Thymus (tissue), 11 donors: ENCODE results near the gene NUDT6. TPM values are rescaled to one million over a fixed set of nuclear protein-coding genes. Genes with fewer than 3 reads are reported as not detected.
"Not testable (repeated sequence)": the region's sequence is repeated elsewhere in the genome, so short reads cannot be mapped to it uniquely, and the experiment has no call there.

ENCODE experiments used
- DNase-seq, 9 donors: peaks; one replicate each; pipeline ENCODE4 v3.0.0-alpha.2; 2013; ENCODE audit warnings: low spot score in 9 of 9, low read depth in 6 of 9, missing footprints in 1 of 9
- H3K27ac ChIP-seq, 2 donors: one replicate each; pipeline ENCODE4 v1.5.1; 2013; ENCODE audit warnings: control low read depth in 1 of 2, low read depth in 1 of 2, low read length in 1 of 2, mild to moderate bottlenecking in 1 of 2, moderate library complexity in 1 of 2
- H3K27me3 ChIP-seq, 2 donors: one replicate each; pipeline ENCODE4 v1.5.1; 2013; ENCODE audit warnings: low read length in 1 of 2; ENCODE audit not compliant: control insufficient read depth in 2 of 2, insufficient read depth in 1 of 2
- H3K36me3 ChIP-seq, 2 donors: one replicate each; pipeline ENCODE4 v1.5.1; 2013; ENCODE audit warnings: low read length in 1 of 2, mild to moderate bottlenecking in 1 of 2, moderate library complexity in 1 of 2; ENCODE audit not compliant: control insufficient read depth in 2 of 2, insufficient read depth in 2 of 2
- H3K4me1 ChIP-seq, 2 donors: one replicate each; pipeline ENCODE4 v1.5.1; 2013; ENCODE audit warnings: low read length in 2 of 2; ENCODE audit not compliant: control insufficient read depth in 2 of 2, insufficient read depth in 2 of 2
- H3K4me3 ChIP-seq, 2 donors: one replicate each; pipeline ENCODE4 v1.5.1; 2013; ENCODE audit warnings: low read length in 2 of 2, control low read depth in 1 of 2, mild to moderate bottlenecking in 1 of 2
- H3K9me3 ChIP-seq, 2 donors: one replicate each; pipeline ENCODE4 v1.5.1; 2013; ENCODE audit warnings: low read length in 1 of 2, mild to moderate bottlenecking in 1 of 2; ENCODE audit not compliant: control insufficient read depth in 2 of 2, insufficient read depth in 1 of 2
- WGBS: extraction: QIAGEN DNeasy Blood & Tissue Kit; methylation state at CpG from one replicate; pipeline ENCODE4 v1.1.7; 2013; 5-methylcytosine and 5-hydroxymethylcytosine counted together
- polyA plus RNA-seq: library from polyadenylated mRNA; stranded (reverse); fragments of 200-250 nt; gene quantifications from one replicate; pipeline ENCODE4 v1.2.3, GENCODE V29; 2013
- total RNA-seq: library from RNA; stranded (reverse); fragments of 120-200 nt; gene quantifications from one replicate; pipeline ENCODE4 v1.2.4, GENCODE V29; 2013
- donor health status: healthy.

The NUDT6 gene
- total and polyA plus RNA-seq, 2 donors = 6.8 to 12.3 TPM

DNA sequence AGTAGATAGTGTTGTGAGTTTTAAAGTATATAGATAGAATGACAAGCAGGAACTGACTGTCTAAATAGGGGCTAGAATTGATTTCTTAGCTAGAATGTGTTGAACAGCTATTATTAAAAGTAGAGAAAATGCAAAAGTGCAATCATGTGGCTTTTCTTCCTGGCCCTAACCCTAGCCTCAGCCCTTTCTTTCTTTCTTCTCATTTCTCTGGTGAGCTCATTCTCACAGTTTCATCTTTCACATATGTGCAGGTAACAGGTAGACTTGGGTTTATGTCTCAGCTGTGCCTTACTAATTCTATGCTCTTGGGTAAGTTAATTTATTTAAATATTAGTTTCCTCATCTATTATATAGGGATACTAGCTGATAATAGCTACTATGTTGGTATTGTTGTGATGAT lies 70.8 kb downstream of the NUDT6 start:
- no peak overlapping the region for H3K4me3 ChIP-seq
- no peaks in the 10 kb centered on the region for H3K27me3 ChIP-seq
- H3K4me1 ChIP-seq = no peaks in the 10 kb centered on the region
- DNase-seq = no peak
- no peaks in the 10 kb centered on the region for H3K36me3 ChIP-seq
- H3K9me3 ChIP-seq = no peaks in the 10 kb centered on the region
- H3K27ac ChIP-seq = no peak overlapping the region

DNA sequence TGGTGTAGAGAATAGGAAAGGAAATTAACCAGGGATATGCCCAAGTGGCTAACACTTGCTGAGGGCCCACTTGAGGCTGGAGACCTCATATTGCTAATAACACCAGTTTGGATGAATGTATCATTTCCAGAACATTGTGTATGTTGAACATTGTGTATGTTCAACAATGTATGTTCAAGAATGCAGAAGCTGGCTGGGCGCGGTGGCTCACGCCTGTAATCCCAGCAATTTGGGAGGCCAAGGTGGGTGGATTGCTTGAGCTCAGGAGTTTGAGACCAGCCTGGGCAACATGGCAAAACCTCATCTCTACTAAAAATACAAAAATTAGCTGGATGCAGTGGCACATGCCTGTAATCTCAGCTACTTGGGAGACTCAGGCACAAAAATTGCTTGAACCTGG lies 72.6 kb downstream of the NUDT6 start:
- H3K27me3 ChIP-seq = not testable (repeated sequence)

DNA sequence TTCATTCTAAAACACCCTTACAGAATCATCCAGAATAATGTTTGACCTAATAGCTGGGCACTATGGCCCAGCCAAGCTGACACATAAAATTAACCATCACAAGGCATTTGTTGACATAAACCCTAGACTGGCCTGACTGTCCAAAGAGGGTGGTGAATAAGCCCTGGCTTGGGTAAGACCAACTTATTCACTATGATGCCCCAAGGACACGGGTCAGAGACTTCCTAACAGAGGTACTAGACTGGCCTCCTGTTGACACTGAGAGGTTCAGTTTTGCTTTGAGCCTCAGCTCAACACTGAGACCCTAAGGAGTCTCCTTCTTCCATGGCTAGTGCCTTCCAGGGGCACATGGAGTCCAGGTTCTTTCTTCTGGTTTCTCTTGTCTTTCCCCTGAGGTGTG lies 74.5 kb downstream of the NUDT6 start:
- Histone ChIP-seq H3K27me3 (no peaks in the 10 kb centered on the region), H3K9me3 (no peaks in the 10 kb centered on the region), H3K4me1 (no peaks in the 10 kb centered on the region), H3K4me3 (no peak overlapping the region), H3K27ac (no peak overlapping the region), H3K36me3 (no peaks in the 10 kb centered on the region)
- 91% methylated on average over 1 of the region's 1 CpG for WGBS
- no peak for DNase-seq

More for the DNA sequence above, 72.6 kb downstream of the NUDT6 start:
- H3K9me3 ChIP-seq, DNase-seq, H3K4me1 ChIP-seq, H3K36me3 ChIP-seq, H3K27ac ChIP-seq, H3K4me3 ChIP-seq: not testable (repeated sequence)
- 98% methylated on average over 3 of the region's 3 CpGs for WGBS

DNA sequence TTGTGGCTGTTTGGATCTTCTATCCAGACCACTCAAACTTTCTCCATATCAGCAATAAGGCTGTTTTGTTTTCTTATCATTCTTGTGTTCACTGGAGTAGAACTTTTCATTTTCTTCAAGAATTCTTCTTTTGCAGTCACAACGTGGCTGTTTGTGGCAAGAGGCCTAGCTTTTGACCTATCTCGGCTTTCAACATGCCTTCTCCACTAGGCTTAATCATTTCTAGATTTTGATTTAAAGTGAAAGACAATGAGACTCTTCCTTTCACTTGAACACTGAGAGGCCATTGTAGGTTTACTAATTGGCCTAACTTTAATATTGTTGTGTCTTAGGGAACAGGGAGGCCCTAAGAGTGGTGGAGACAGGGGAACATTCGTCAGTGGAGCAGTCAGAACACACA lies 76.6 kb downstream of the NUDT6 start:
- H3K9me3 ChIP-seq = no peaks in the 10 kb centered on the region
- no peak for DNase-seq
- no peak overlapping the region for H3K27ac ChIP-seq
- H3K36me3 ChIP-seq = no peaks in the 10 kb centered on the region
- no peaks in the 10 kb centered on the region for H3K4me1 ChIP-seq
- no peak overlapping the region for H3K4me3 ChIP-seq
- H3K27me3 ChIP-seq = no peaks in the 10 kb centered on the region
- WGBS = 95% methylated on average over 3 of the region's 3 CpGs

DNA sequence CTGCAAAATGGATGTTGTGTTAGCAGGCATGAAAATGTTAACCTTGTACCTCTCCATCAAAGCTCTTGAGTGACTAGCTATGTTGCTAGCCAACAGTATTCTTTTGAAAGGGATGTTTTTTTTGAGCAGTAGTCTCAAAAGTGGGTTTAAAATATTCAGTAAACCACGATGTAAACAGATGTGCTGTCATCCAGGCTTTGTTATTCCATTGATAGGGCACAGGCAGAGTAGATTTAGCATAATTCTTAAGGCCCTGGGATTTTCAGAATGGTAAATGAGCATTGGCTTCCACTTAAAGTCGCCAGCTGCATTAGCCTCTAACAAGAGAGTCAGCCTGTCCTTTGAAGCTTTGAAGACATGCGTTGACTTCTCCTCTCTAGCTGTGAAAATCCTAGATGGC lies 77.3 kb downstream of the NUDT6 start:
- Histone ChIP-seq H3K27ac (no peak overlapping the region), H3K36me3 (no peaks in the 10 kb centered on the region), H3K4me3 (no peak overlapping the region), H3K27me3 (no peaks in the 10 kb centered on the region), H3K9me3 (no peaks in the 10 kb centered on the region), H3K4me1 (no peaks in the 10 kb centered on the region)
- 93% methylated on average over 3 of the region's 3 CpGs for WGBS
- DNase-seq = no peak

DNA sequence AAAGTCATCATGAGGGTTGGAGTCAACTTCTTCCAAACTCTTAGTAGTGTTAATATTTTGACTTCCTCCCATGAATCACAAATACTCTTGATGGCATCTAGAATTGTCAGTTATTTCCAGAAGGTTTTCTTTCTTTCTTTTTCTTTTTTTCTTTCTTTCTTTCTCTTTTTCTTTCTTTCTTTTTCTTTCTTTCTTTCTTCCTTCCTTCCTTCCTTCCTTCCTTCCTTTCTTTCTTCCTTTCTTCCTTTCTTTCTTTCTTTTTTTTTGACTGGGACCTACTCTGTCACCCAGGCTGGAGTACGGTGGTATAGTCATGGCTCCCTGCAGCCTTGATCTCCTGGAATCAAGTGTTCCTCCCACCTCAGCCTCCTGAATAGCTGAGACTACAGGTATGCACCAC lies 78.0 kb downstream of the NUDT6 start:
- H3K9me3 ChIP-seq, DNase-seq, H3K27me3 ChIP-seq, H3K4me1 ChIP-seq, H3K36me3 ChIP-seq, H3K4me3 ChIP-seq, H3K27ac ChIP-seq: not testable (repeated sequence)
- 98% methylated on average over 1 of the region's 1 CpG for WGBS

DNA sequence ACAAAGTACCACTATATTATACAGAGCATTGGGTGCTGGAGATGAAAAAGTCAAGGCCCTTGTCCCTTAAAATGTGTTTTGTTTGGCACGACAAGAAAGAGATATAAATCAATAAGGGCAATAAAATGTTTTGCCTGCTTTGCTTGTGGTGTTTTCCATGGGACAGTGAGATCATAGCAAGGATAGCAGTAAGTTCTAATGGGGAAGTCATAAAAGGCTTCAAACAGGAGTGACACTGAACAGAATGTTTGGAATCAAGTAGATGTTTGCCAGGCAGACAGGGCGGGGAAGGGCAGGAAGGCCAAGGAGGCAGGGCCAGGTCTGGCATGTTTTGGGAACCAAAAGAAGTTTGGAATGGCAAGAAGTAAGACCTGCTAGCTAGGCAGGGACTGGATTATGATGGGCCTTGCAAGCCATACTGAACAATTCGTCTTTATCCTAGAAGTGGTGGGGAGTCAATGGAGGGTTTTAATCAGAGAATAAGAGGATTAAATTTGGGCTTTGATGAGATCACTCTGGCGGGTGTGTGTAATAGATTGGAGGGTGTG lies 79.3 kb downstream of the NUDT6 start:
- 93% methylated on average over 4 of the region's 4 CpGs for WGBS
- Histone ChIP-seq H3K9me3 (no peaks in the 10 kb centered on the region), H3K27me3 (no peaks in the 10 kb centered on the region), H3K36me3 (no peaks in the 10 kb centered on the region), H3K4me1 (no peaks in the 10 kb centered on the region), H3K4me3 (no peak overlapping the region), H3K27ac (no peak overlapping the region)
- no peak for DNase-seq

Other genes with a start within 250 kb of the NUDT6 start
- gene BBS12, start 189.9 kb downstream of the NUDT6 start, total RNA-seq = 3.9 TPM
- gene BBS12, start 189.9 kb downstream of the NUDT6 start, polyA plus RNA-seq = 3.3 TPM
- 2.0 TPM for gene FGF2, start 95.8 kb downstream of the NUDT6 start, total RNA-seq
- 3.7 TPM for gene FGF2, start 95.8 kb downstream of the NUDT6 start, polyA plus RNA-seq